ENCODE results near the gene PAN3. TPM values are rescaled to one million over a fixed set of nuclear protein-coding genes. Genes with fewer than 3 reads are reported as not detected.

PAN3 gene
- total RNA-seq, 1 experiment from 2014 or later: 48.5 TPM

DNA sequence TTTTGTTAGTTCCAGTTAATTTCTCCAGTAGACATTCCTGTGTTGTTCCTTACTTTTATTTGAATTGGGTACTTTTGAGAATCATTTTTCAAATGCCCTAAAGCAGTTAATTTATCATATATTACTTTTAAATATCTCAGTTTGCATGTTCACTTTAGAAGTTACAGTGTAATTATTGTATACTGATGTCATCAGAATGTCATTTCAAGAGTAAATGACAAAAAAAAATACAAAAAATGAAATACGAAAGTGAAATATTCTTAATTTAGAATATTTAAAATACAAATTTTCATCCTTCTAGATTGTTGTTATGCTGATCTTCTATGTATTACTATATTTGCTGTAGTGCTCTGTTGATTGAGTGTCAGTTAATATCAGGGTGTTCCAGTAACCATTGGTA, 114.2 kb downstream of the PAN3 start:
- WGBS (ENCODE audit: extremely low coverage, insufficient read length, low lambda C conversion rate): no CpG with 5 or more reads among the region's 1 CpG
- peaks cover 18 to 45% (median 26%) of the 10 kb centered on the region in 3 experiments; a peak in 6 of 7 replicates for H3K36me3 Mint-ChIP-seq (ENCODE audit: insufficient read depth in 1 of 3, low read depth in 3 of 3)

More for the DNA sequence above, 114.2 kb downstream of the PAN3 start:
- H3K4me3 Mint-ChIP-seq: no peak overlapping the region
- Histone ChIP-seq H2BK15ac (ENCODE audit: low read depth, low read length) (no peak overlapping the region), H3K23me2 (ENCODE audit: insufficient read length, low read depth, low read length, poor library complexity, severe bottlenecking) (no peaks in the 10 kb centered on the region), H2AFZ (ENCODE audit: low read length) (no peak overlapping the region), H4K20me1 (ENCODE audit: control insufficient read depth, insufficient read depth, insufficient read length) (no peaks in the 10 kb centered on the region), H2BK120ac (ENCODE audit: low read depth, low read length, poor library complexity, severe bottlenecking) (no peak overlapping the region), H3K4ac (ENCODE audit: low read depth, low read length) (no peak overlapping the region), H3K79me1 (ENCODE audit: insufficient read depth, low read depth, low read length, poor library complexity, severe bottlenecking) (peaks cover 3% of the 10 kb centered on the region), H3K9me3 (ENCODE audit: control insufficient read depth, low read depth, low read length) (no peaks in the 10 kb centered on the region), H3K9ac (ENCODE audit: extremely low read depth, insufficient read length, low read length) (no peak overlapping the region), H3T11ph (ENCODE audit: low read length) (no peak overlapping the region), H3K79me2 (ENCODE audit: insufficient read depth, low read length) (no peaks in the 10 kb centered on the region), H4K8ac (replicated peaks; ENCODE audit: insufficient read length, low read depth, low read length) (no peak overlapping the region), H3K27me3 (ENCODE audit: insufficient read depth, low read length) (no peaks in the 10 kb centered on the region), H4K5ac (ENCODE audit: insufficient read length, low read depth, low read length) (no peak overlapping the region), H4K91ac (ENCODE audit: insufficient read length, low read depth, low read length) (no peak overlapping the region), H3K56ac (ENCODE audit: insufficient read length, low read depth, low read length) (no peak overlapping the region), H3K27ac (ENCODE audit: insufficient read length, low read depth, low read length) (no peak overlapping the region), H2BK20ac (ENCODE audit: low read depth, low read length, poor library complexity, severe bottlenecking) (no peak overlapping the region), H3K18ac (ENCODE audit: insufficient read length, low read depth, low read length) (no peak overlapping the region), H3K14ac (ENCODE audit: insufficient read depth, low read length) (no peak overlapping the region), H2BK5ac (ENCODE audit: insufficient read length, low read length) (no peak overlapping the region), H3K4me2 (ENCODE audit: insufficient read depth, insufficient read length, low read length) (no peak overlapping the region), H2BK12ac (ENCODE audit: insufficient read length, low read depth, low read length) (no peak overlapping the region), H3K23ac (ENCODE audit: insufficient read length, low read depth, low read length) (no peak overlapping the region), H2AK5ac (ENCODE audit: insufficient read length, low read length) (no peak overlapping the region), H3K4me1 (ENCODE audit: insufficient read depth, low read length) (peaks cover 3% of the 10 kb centered on the region; the same call in 1 of the 2 replicates)
- no peak overlapping the region for H3K27ac Mint-ChIP-seq
- H3K4me1 Mint-ChIP-seq: peaks cover 24 to 43% of the 10 kb centered on the region in 2 experiments
- TF ChIP-seq, protein P1, sequence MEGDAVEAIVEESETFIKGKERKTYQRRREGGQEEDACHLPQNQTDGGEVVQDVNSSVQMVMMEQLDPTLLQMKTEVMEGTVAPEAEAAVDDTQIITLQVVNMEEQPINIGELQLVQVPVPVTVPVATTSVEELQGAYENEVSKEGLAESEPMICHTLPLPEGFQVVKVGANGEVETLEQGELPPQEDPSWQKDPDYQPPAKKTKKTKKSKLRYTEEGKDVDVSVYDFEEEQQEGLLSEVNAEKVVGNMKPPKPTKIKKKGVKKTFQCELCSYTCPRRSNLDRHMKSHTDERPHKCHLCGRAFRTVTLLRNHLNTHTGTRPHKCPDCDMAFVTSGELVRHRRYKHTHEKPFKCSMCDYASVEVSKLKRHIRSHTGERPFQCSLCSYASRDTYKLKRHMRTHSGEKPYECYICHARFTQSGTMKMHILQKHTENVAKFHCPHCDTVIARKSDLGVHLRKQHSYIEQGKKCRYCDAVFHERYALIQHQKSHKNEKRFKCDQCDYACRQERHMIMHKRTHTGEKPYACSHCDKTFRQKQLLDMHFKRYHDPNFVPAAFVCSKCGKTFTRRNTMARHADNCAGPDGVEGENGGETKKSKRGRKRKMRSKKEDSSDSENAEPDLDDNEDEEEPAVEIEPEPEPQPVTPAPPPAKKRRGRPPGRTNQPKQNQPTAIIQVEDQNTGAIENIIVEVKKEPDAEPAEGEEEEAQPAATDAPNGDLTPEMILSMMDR (conservative IDR thresholded peaks at IDR 0.05): no peak
- H3K9me3 Mint-ChIP-seq: no peaks in the 10 kb centered on the region
- no peaks in the 10 kb centered on the region for H3K27me3 Mint-ChIP-seq (ENCODE audit: low read depth)
- no peak for DNase-seq
